Kasumi-1 (cell line): ENCODE results near the gene ATP9A.
"Not testable (repeated sequence)": the region's sequence is repeated elsewhere in the genome, so short reads cannot be mapped to it uniquely, and the experiment has no call there.

Experiments used
- DNase-seq, 2 experiments: peaks; one replicate each; lab custom pipeline; 2025; lab: John Stamatoyannopoulos, UW

The ATP9A gene

GRCh38 chr20:51767867-51768758, at the start of gene ATP9A:
ATP9A (minus strand) TSS chr20:51768390; CDS start chr20:51768369, 21 bp downstream.
- DNase-seq = no peak

- DNase-seq = not testable (repeated sequence)
Observed at GRCh38 chr20:51816856-51817255, 48.7 kb upstream of the ATP9A start.

GRCh38 chr20:51815383-51816076, 47.3 kb upstream of the ATP9A start:
- no peak for DNase-seq

GRCh38 chr20:51812861-51813260, 44.7 kb upstream of the ATP9A start:
- no peak for DNase-seq

GRCh38 chr20:51811514-51812128, 43.4 kb upstream of the ATP9A start:
- no peak for DNase-seq

- no peak for DNase-seq
Observed at GRCh38 chr20:51811042-51811355, 42.8 kb upstream of the ATP9A start.

GRCh38 chr20:51810155-51811041, 42.2 kb upstream of the ATP9A start:
- no peak for DNase-seq

GRCh38 chr20:51807720-51808250, 39.6 kb upstream of the ATP9A start:
- DNase-seq = no peak

- DNase-seq = no peak
Observed at GRCh38 chr20:51804754-51805153, 36.6 kb upstream of the ATP9A start.

- DNase-seq = no peak
Observed at GRCh38 chr20:51803148-51803854, 35.1 kb upstream of the ATP9A start.

- no peak for DNase-seq
Observed at GRCh38 chr20:51802170-51802751, 34.1 kb upstream of the ATP9A start, which contains the start of gene SALL4. SALL4 (minus strand) TSS chr20:51802521; CDS start chr20:51802408, 113 bp downstream.

- no peak for DNase-seq
Observed at GRCh38 chr20:51801823-51802123, 33.6 kb upstream of the ATP9A start.

- no peak for DNase-seq
Observed at GRCh38 chr20:51801122-51801822, 33.1 kb upstream of the ATP9A start.

GRCh38 chr20:51800872-51801121, 32.6 kb upstream of the ATP9A start:
- DNase-seq = no peak

- DNase-seq = no peak
Observed at GRCh38 chr20:51800060-51800871, 32.1 kb upstream of the ATP9A start.

- DNase-seq = peak in 1 of 2 experiments; percentile 0
Observed at GRCh38 chr20:51799401-51799860, 31.2 kb upstream of the ATP9A start.

GRCh38 chr20:51797357-51798025, 29.3 kb upstream of the ATP9A start:
- no peak for DNase-seq

GRCh38 chr20:51796340-51796739, 28.1 kb upstream of the ATP9A start:
- no peak for DNase-seq

GRCh38 chr20:51792960-51793359, 24.8 kb upstream of the ATP9A start:
- no peak for DNase-seq
